H1 (cell line): Measurements from ENCODE around the gene C20orf144. TPM values are rescaled to one million over a fixed set of nuclear protein-coding genes. Genes with fewer than 3 reads are reported as not detected.

ENCODE experiments used
- GTF2F1 ChIP-seq: IDR thresholded peaks from 2 replicates; pipeline ENCODE4 v1.6.1; 2012; ENCODE audit warnings: low read depth, low read length, improper control_type of control experiment, borderline replicate concordance
- POLR2A ChIP-seq, 2 experiments: IDR thresholded peaks; 1 replicate in 1 of 2; 2 replicates in 1 of 2; pipeline ENCODE4 v1.6.1; 2011; ENCODE audit warnings: low read depth in 2 of 2, low read length in 2 of 2, mild to moderate bottlenecking in 2 of 2; ENCODE audit errors: control extremely low read depth in 1 of 2
- RAD21 ChIP-seq, 2 experiments: IDR thresholded peaks in 1 of 2; conservative IDR thresholded peaks in 1 of 2; 2 replicates each; pipeline ENCODE4 v1.6.1; 2011; ENCODE audit warnings: low read depth in 2 of 2, low read length in 2 of 2, improper control_type of control experiment in 1 of 2, inconsistent platforms in 1 of 2, mild to moderate bottlenecking in 1 of 2, moderate library complexity in 1 of 2
- SIX5 ChIP-seq: IDR thresholded peaks from 2 replicates; pipeline ENCODE4 v1.6.1; 2011; ENCODE audit warnings: mild to moderate bottlenecking, low read depth, low read length
- polyA plus RNA-seq, 7 experiments: library from polyadenylated mRNA; depleted of rRNA in 3 of 7; stranded (reverse) in 5 of 7; unstranded in 2 of 7; fragments of >200 nt in 5 of 7; fragments of 200-250 nt in 2 of 7; gene quantifications; 1 replicate in 5 of 7; 2 replicates in 1 of 7; 4 replicates in 1 of 7; pipeline versions ENCODE4 v1.2.1 to v1.2.3, GENCODE V29; 2011 to 2013; ENCODE audit warnings: missing spikeins in 2 of 7, mixed read lengths in 2 of 7
- total RNA-seq: library from RNA; stranded (reverse); fragmentation: NEBNext Ultra II Directional; extraction: Animal tissue kit (Norgen Biotek cat#: 25700); gene quantifications from 2 replicates; pipeline ENCODE4 v1.2.1, GENCODE V29; 2021

The C20orf144 gene
- total and polyA plus RNA-seq, 2 of the 8 experiments (the other 6 are each of a cell fraction or from before 2014, with no cell fraction given), result 0.21 to 0.24 TPM

DNA sequence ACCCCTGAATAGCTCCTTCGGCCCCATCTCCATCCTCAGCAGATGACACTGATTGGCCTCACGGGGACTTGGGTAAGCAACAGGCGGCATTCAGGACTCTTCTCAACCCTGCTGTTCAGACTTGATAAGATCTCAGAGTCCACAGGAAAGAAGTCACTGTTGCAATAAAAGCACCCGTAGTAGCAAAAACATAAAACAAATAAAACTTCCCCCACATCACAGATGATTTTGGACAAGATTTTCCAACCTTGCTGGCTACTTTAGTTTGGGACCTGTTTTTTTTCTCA is 17.1 kb upstream of the C20orf144 start (continued):
- TF ChIP-seq RAD21 (IDR thresholded peaks at IDR 0.05 in 1 of 2, conservative IDR thresholded peaks at IDR 0.05 in 1 of 2; ENCODE audit: low read depth in 2 of 2, low read length in 2 of 2) (no peak), GTF2F1 (no peak), POLR2A (IDR thresholded peaks at IDR 0.05; ENCODE audit: control extremely low read depth in 1 of 2, low read depth in 2 of 2, low read length in 2 of 2) (no peak), SIX5 (no peak)
- TF ChIP-seq, all 59 proteins: peak for 0
